ENCODE results near the gene LCAT. TPM values are rescaled to one million over a fixed set of nuclear protein-coding genes. Genes with fewer than 3 reads are reported as not detected.
A peak's percentile ranks its signal among the peaks of the same experiment; 100 is the strongest.

The LCAT gene
- total and polyA plus RNA-seq, 4 donors = 45.7 to 201 (median 113) TPM

GRCh38 chr16:67917140-67917851 is 26.6 kb downstream of the LCAT start:
- Histone ChIP-seq H3K9ac (ENCODE audit: low read depth in 1 of 2, low read length in 2 of 2) (no peak overlapping the region), H3K27me3 (ENCODE audit: control insufficient read depth in 4 of 4, insufficient read depth in 4 of 4, low read length in 3 of 4) (no peaks in the 10 kb centered on the region), H3K4me3 (ENCODE audit: low read depth in 1 of 3, low read length in 3 of 3) (no peak overlapping the region), H3K4me1 (ENCODE audit: control insufficient read depth in 4 of 4, insufficient read depth in 4 of 4, low read length in 3 of 4) (peaks cover 11 to 35% (median 26%) of the 10 kb centered on the region in 4 donors), H3K27ac (ENCODE audit: low read depth in 1 of 2, low read length in 2 of 2) (no peak overlapping the region), H3K36me3 (ENCODE audit: control insufficient read depth in 4 of 4, insufficient read depth in 3 of 4, low read depth in 1 of 4, low read length in 3 of 4) (peaks cover 0 to 7% (median 2%) of the 10 kb centered on the region in 4 donors), H3K9me3 (ENCODE audit: control insufficient read depth in 4 of 4, low read length in 3 of 4) (no peaks in the 10 kb centered on the region)
- TF ChIP-seq RXRA (IDR thresholded peaks at IDR 0.05) (no peak), ATF3 (IDR thresholded peaks at IDR 0.05) (no peak), GABPA (IDR thresholded peaks at IDR 0.05 in 1 of 2, conservative IDR thresholded peaks at IDR 0.05 in 1 of 2) (no peak), RAD21 (IDR thresholded peaks at IDR 0.05) (no peak), ZBTB33 (IDR thresholded peaks at IDR 0.05) (no peak), HNF4A (conservative IDR thresholded peaks at IDR 0.05) (no peak), SP1 (IDR thresholded peaks at IDR 0.05) (no peak), CTCF (IDR thresholded peaks at IDR 0.05; ENCODE audit: low read depth, low read length, missing input control) (no peak), FOXA1 (IDR thresholded peaks at IDR 0.05) (no peak), EGR1 (IDR thresholded peaks at IDR 0.05; ENCODE audit: low read depth in 2 of 2) (no peak), TAF1 (conservative IDR thresholded peaks at IDR 0.05) (no peak), JUND (IDR thresholded peaks at IDR 0.05) (no peak), NR2F2 (IDR thresholded peaks at IDR 0.05) (no peak), FOXA2 (IDR thresholded peaks at IDR 0.05) (no peak), YY1 (IDR thresholded peaks at IDR 0.05) (no peak)
- 67% methylated on average over 6 of the region's 6 CpGs for WGBS
- no peak for DNase-seq (ENCODE audit: low spot score)

GRCh38 chr16:67915831-67916723 is 27.8 kb downstream of the LCAT start:
- Histone ChIP-seq H3K27ac (ENCODE audit: low read depth in 1 of 2, low read length in 2 of 2) (peak overlapping the region; percentile 1 to 25), H3K4me3 (ENCODE audit: low read depth in 1 of 3, low read length in 3 of 3) (no peak overlapping the region), H3K4me1 (ENCODE audit: control insufficient read depth in 4 of 4, insufficient read depth in 4 of 4, low read length in 3 of 4) (peaks cover 11 to 35% (median 26%) of the 10 kb centered on the region in 4 donors), H3K36me3 (ENCODE audit: control insufficient read depth in 4 of 4, insufficient read depth in 3 of 4, low read depth in 1 of 4, low read length in 3 of 4) (peaks cover 0 to 11% (median 5%) of the 10 kb centered on the region in 4 donors), H3K9me3 (ENCODE audit: control insufficient read depth in 4 of 4, low read length in 3 of 4) (no peaks in the 10 kb centered on the region), H3K9ac (ENCODE audit: low read depth in 1 of 2, low read length in 2 of 2) (no peak overlapping the region), H3K27me3 (ENCODE audit: control insufficient read depth in 4 of 4, insufficient read depth in 4 of 4, low read length in 3 of 4) (no peaks in the 10 kb centered on the region)
- DNase-seq (ENCODE audit: low spot score) = no peak
- WGBS = 67% methylated on average over 7 of the region's 7 CpGs
- TF ChIP-seq CTCF (IDR thresholded peaks at IDR 0.05; ENCODE audit: low read depth, low read length, missing input control) (no peak), SP1 (IDR thresholded peaks at IDR 0.05) (peak; percentile 50), NR2F2 (IDR thresholded peaks at IDR 0.05) (no peak), RXRA (IDR thresholded peaks at IDR 0.05) (peak; percentile 58 to 78), REST (IDR thresholded peaks at IDR 0.05) (no peak), FOXA1 (IDR thresholded peaks at IDR 0.05) (no peak), HNF4A (conservative IDR thresholded peaks at IDR 0.05) (peak; percentile 78 to 83), ZBTB33 (IDR thresholded peaks at IDR 0.05) (no peak)

Data from liver (tissue), 9 donors.